GM18951 (cell line): ENCODE data around the gene NRXN3.

Source experiments
- POLR2A ChIP-seq: IDR thresholded peaks from 4 replicates; pipeline ENCODE4 v1.6.1; 2011; ENCODE audit warnings: mild to moderate bottlenecking; ENCODE audit not compliant: insufficient read length, insufficient read depth; ENCODE audit errors: extremely low read depth
- in situ Hi-C: fragments of 300-500 bp; cut with MboI; formaldehyde crosslinking; loops from one replicate; pipeline ENCODE4 v1.12.0; 2022; ENCODE audit warnings: low sequenced_read_pairs, mixed read lengths, inconsistent platforms; ENCODE audit not compliant: unreplicated experiment

NRXN3 gene

DNA sequence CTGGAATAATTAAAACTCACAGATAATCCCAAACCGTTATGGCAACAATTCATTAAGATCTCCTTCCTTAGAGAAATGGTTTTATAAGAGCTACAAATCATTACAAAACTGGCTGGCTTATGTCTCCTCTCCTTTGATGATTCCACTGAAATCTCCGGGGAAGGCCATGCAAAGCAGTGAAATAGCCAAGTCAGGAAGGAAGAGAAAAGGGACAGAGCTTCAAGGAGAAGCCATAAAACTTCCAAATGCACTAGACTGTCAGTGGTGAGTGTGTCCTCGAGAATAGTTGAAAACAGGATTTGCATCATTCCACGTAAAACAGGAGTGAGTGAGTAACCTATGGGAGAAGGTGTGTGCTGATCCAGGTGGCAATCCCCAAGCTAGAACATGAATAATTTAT is 1711.1 kb downstream of the NRXN3 start:
- in situ Hi-C loops = no loop called here
- no peak for TF ChIP-seq POLR2A

DNA sequence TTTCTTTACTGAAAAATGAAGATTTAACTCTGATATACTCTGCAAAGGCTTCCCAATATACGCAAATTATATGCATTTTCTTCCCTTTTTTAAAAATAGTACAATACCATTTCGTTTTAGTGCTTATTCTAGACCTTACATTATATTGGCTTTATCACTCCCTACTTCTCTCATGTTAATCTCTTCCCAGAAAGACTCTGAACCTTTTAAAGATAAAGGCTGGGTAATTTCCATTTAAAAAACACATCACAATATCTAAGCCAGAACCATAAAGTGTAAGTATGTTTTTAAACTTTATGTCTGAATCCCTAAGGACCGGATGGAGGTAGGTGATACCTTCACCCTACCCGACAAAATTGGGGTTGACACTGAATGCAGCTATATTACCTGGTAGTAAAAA is 1720.4 kb downstream of the NRXN3 start:
- in situ Hi-C loops = no loop called here
- no peak for TF ChIP-seq POLR2A

DNA sequence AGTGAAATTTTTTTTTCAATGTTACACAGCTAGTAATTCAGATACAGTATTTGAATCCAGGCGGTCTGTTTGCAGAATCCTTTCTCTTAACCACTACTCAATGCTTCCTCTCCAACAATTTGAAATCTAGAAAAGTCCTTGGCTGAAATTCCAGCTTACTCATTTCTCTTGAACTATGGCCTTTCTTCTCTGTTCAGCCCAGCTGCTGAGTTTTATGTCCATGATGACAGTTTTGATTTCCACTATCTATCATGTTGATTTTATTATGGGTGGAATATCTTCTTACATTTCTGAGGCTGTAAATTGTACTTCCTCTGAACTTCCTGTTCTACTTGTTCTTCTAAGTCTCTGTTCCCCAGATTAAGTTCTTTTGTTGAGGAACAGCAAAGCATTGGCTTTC is 1725.8 kb downstream of the NRXN3 start:
- TF ChIP-seq POLR2A = no peak
- in situ Hi-C loops = no loop called here

DNA sequence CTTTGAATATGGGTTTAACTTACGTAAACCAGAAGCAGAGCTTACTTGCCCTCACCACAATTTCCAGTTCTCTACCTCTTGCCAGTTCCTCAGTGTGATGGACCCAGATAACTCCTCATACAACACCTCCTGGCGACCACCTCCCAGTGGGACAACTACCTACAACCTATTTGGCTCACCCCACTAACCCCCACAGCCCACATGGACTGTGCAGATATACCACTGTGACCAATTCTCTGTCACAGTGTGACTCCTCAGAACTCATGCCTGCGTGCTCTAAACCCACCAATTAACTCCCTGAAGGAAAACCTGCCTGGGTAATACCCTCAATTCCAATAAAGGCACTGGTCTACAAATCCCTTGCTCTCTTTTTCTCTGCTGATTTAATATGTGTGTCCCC is 1729.4 kb downstream of the NRXN3 start:
- in situ Hi-C loops = no loop called here

DNA sequence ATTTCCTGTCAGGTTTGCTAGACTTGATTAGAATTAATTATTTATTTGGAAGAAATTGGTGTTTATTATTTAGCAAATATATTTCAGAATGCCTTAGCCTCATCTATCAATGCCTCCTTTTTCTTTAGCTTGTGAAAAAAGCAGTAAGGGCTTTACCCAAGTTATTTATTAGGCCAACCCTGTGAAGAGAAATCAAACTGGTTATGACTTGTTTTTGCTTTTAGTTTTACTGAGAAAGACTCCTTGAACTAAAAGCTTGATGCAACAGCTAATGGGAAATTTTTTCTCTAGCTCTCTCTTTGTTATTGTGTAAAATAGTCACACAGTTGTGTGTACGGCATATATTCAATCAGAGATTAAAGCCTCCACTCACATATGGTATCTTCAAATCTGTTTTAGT is 1734.3 kb downstream of the NRXN3 start:
- in situ Hi-C loops = no loop called here
- no peak for TF ChIP-seq POLR2A

More for the DNA sequence above, 1729.4 kb downstream of the NRXN3 start:
- no peak for TF ChIP-seq POLR2A

DNA sequence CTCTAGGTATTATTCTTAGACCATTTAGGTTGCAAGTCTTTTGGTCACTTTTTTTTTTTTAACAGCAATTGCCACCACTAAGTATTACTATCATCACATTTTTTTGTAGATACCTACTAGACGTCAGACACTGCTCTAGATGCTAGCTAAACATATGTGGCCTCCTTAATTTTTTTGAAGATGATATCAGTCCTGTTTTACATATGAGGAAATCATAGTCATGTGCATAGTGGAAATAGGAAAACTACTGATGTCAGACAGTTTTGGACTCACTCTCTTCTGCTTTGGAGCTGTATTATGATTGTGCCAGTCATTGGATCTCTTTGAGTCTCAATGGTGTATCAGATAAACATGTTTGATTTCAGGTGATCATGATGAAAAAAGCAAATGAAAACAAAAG is 1736.8 kb downstream of the NRXN3 start:
- TF ChIP-seq POLR2A = no peak
- in situ Hi-C loops = no loop called here

DNA sequence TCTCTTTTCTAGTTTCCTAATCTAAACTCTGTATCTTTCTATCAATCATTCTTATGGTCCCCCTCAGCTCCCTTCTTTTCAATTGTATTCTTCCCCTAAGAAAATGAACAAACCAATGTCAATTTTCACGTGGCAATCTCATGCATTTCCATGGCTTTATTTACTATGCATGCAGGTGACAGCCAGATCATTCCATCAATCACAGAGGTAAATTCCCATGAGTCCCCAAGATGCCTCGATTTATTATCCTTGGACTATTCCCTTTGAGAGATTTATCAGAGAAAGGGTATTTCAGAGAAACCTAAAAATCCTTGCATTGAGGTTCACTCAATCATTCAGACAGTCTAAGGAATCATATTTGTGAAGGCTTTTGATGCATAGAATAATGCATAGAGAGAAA is 1739.9 kb downstream of the NRXN3 start:
- in situ Hi-C loops = no loop called here
- TF ChIP-seq POLR2A = no peak

DNA sequence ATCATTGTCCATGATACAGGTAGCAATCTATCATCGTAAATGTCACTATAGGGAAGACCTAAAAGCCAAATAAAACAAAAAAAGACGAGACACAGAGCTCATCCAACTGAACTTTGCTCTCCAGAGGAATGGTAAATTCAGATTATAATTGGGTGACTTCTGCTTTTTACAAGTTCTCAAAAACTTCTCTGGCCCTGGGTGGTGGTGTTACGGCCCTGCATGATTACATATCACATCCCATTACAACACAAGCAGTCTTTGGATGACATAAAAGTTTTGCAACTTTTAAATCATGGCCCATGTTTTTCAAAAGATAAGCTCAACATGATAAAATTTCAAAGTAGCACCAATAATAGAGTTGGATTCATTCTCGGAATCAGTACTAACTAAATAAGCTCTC is 1741.6 kb downstream of the NRXN3 start:
- no peak for TF ChIP-seq POLR2A
- in situ Hi-C loops = no loop called here

DNA sequence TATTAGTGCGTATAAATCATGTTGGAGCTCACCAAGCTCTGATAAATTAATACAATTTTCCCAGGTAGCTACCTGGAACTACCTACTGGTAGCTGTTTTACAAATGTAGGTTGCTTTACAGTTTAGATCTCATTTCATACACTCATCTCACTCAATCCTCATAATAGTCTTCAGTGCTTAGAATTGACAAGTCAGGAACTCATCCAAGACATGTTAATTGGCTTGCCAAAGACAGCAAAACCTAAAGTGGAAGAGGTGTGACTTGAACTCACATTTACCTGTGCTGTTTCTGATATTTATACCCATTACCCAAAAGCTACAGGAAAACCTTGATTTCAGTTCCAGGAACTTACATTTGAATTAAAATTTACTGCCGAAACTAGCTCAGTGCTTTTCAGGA is 1744.4 kb downstream of the NRXN3 start:
- no peak for TF ChIP-seq POLR2A

DNA sequence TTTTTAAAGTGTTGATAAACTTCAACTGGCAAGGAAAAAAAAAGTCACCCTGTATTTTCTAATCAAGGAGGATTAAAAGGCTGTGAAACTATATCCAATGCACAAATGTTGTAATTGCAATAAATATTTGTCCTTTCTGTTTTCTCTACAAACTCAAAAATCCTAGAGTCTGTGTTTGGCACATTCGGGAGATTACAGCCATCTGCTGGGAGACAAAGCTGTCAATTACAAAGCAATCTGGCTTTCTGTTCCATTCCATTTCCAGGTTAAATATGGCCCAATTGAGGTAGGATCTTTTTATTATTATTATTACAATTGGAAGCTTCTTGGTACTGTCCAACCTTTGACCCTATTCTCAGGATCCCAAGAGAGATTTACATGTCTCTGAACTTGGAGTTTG is 1745.2 kb downstream of the NRXN3 start:
- no peak for TF ChIP-seq POLR2A
- in situ Hi-C loops = no loop called here

More for the DNA sequence above, 1744.4 kb downstream of the NRXN3 start:
- in situ Hi-C loops = no loop called here

DNA sequence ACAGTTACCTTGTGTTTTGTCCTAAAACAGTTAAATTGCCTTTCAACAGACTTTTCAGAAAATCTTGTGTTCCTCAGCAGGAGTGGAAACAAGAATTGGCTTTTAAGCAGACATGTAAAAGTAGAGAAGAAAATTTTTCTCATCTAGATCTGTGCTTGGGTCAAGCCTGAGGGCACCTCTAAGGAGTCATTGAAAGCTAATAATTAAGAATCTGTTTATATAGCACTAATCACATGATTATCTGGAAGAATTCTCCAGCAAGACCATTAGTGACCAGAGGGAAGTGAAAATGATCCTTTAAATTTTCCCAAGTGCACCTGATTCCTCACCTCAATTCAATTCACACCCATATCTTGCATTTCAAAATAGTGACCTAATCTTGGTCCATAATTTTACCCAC is 1746.1 kb downstream of the NRXN3 start:
- in situ Hi-C loops = no loop called here
- TF ChIP-seq POLR2A = no peak

DNA sequence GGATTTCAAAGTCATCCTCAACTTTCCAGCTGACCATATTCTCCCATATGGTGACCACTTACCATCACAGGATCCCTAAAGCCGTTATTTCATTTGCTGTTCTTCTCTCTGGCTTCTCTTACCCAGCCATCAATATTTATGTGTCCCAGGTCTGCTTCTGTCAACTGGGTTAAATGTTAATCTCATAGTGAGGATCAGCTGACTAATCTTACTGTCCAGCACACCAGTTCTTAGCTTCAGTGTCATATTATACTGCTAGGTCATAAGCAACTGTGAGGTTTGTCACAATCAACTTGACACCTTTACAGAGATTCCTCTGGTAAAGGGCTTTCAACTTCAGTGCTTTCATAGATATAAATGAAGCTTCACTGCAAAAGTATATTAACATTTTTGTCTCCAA is 1746.7 kb downstream of the NRXN3 start:
- in situ Hi-C loops = no loop called here
- TF ChIP-seq POLR2A = no peak
